Measurements from ENCODE around the gene NECAB3.

The NECAB3 gene

GRCh38 chr20:33663161-33664084 is 10.8 kb downstream of the NECAB3 start:
- DNase-seq (ENCODE audit: low read depth) = no peak

- DNase-seq (ENCODE audit: low read depth) = no peak
Measured at GRCh38 chr20:33662172-33662571, 12.1 kb downstream of the NECAB3 start, which contains the start of gene C20orf144. Gene C20orf144 (plus strand): TSS chr20:33662327. CDS start chr20:33662346, 19 bp downstream.

- no peak for DNase-seq (ENCODE audit: low read depth)
Measured at GRCh38 chr20:33660685-33661058, 13.6 kb downstream of the NECAB3 start.

- no peak for DNase-seq (ENCODE audit: low read depth)
Measured at GRCh38 chr20:33660035-33660684, 14.1 kb downstream of the NECAB3 start.

GRCh38 chr20:33659341-33660034 is 14.7 kb downstream of the NECAB3 start:
- no peak for DNase-seq (ENCODE audit: low read depth)

GRCh38 chr20:33658929-33659328 is 15.3 kb downstream of the NECAB3 start:
- DNase-seq (ENCODE audit: low read depth) = no peak

GRCh38 chr20:33658510-33658909 is 15.7 kb downstream of the NECAB3 start:
- no peak for DNase-seq (ENCODE audit: low read depth)

GRCh38 chr20:33657704-33658095 is 16.5 kb downstream of the NECAB3 start:
- DNase-seq (ENCODE audit: low read depth) = no peak

GRCh38 chr20:33656783-33657703 is 17.2 kb downstream of the NECAB3 start:
- no peak for DNase-seq (ENCODE audit: low read depth)

- no peak for DNase-seq (ENCODE audit: low read depth)
Measured at GRCh38 chr20:33656010-33656782, 18.0 kb downstream of the NECAB3 start.

GRCh38 chr20:33655164-33655563 is 19.1 kb downstream of the NECAB3 start:
- no peak for DNase-seq (ENCODE audit: low read depth)

GRCh38 chr20:33654680-33655161 is 19.5 kb downstream of the NECAB3 start:
- no peak for DNase-seq (ENCODE audit: low read depth)

- no peak for DNase-seq (ENCODE audit: low read depth)
Measured at GRCh38 chr20:33653900-33654596, 20.2 kb downstream of the NECAB3 start.

- DNase-seq (ENCODE audit: low read depth) = peak; percentile 49
Measured at GRCh38 chr20:33653218-33653899, 20.9 kb downstream of the NECAB3 start.

- DNase-seq (ENCODE audit: low read depth) = no peak
Measured at GRCh38 chr20:33651562-33652048, 22.6 kb downstream of the NECAB3 start.

- DNase-seq (ENCODE audit: low read depth) = no peak
Measured at GRCh38 chr20:33650753-33651561, 23.3 kb downstream of the NECAB3 start.

- no peak for DNase-seq (ENCODE audit: low read depth)
Measured at GRCh38 chr20:33650111-33650752, 24.0 kb downstream of the NECAB3 start.

GRCh38 chr20:33649201-33649681 is 25.0 kb downstream of the NECAB3 start:
- no peak for DNase-seq (ENCODE audit: low read depth)

Data from fibroblast of the conjunctiva (primary cell).